ENCODE results near the gene AKT2. TPM values are rescaled to one million over a fixed set of nuclear protein-coding genes. Genes with fewer than 3 reads are reported as not detected.
A peak's percentile ranks its signal among the peaks of the same experiment; 100 is the strongest.

Gene AKT2
- polyA plus RNA-seq, 1 donor (not counting 4 experiments of a cell fraction or from before 2014, with no cell fraction given): 108 TPM

DNA sequence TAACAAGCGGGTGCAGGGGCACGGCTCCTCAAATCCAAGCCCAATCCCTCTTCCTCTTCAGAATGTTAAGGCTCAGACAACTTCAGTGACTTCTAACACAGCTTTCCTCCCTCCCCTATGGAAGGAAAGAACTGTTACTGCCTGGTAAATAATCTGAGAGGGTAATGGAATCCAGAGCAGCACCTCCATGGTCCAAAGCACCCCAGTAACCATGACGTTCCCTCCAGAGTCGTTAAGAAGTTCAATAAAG, 969 bp downstream of the AKT2 start:
- Histone ChIP-seq H4K20me1 (ENCODE audit: control insufficient read depth, extremely low read depth, insufficient read depth, low read length) (no peaks in the 10 kb centered on the region), H3K27me3 (ENCODE audit: control insufficient read depth, extremely low read depth, insufficient read depth, low read length) (no peaks in the 10 kb centered on the region), H3K4me1 (ENCODE audit: control insufficient read depth, extremely low read depth, insufficient read depth, low read length) (peaks cover 29% of the 10 kb centered on the region), H3K36me3 (ENCODE audit: control insufficient read depth in 2 of 2, extremely low read depth in 1 of 2, insufficient read depth in 2 of 2, low read length in 2 of 2) (peaks cover 3 to 9% of the 10 kb centered on the region in 2 experiments), H2AFZ (ENCODE audit: control insufficient read depth, low read length) (no peak overlapping the region), H3K9me3 (ENCODE audit: control insufficient read depth, low read depth, low read length) (no peaks in the 10 kb centered on the region), H3K27ac (ENCODE audit: control insufficient read depth, insufficient read depth, low read length) (peak overlapping the region; percentile 73), H3K79me2 (ENCODE audit: control insufficient read depth, insufficient read depth, low read length) (peaks cover 58% of the 10 kb centered on the region), H3K4me3 (ENCODE audit: control insufficient read depth in 2 of 3, extremely low read depth in 1 of 3, insufficient read depth in 2 of 3, low read depth in 1 of 3, low read length in 3 of 3) (peak overlapping the region; percentile 81 to 85 (median 82)), H3K9ac (ENCODE audit: control insufficient read depth, extremely low read depth, insufficient read depth, low read length) (peak overlapping the region; percentile 75), H3K9me1 (ENCODE audit: control insufficient read depth, extremely low read depth, insufficient read depth, low read length) (no peaks in the 10 kb centered on the region), H3K4me2 (ENCODE audit: control insufficient read depth, extremely low read depth, insufficient read depth, low read depth, low read length) (peak overlapping the region; percentile 74)
- DNase-seq (ENCODE audit: low read depth, low spot score) (no peak), FAIRE-seq (no peak)
- TF ChIP-seq, protein P1, sequence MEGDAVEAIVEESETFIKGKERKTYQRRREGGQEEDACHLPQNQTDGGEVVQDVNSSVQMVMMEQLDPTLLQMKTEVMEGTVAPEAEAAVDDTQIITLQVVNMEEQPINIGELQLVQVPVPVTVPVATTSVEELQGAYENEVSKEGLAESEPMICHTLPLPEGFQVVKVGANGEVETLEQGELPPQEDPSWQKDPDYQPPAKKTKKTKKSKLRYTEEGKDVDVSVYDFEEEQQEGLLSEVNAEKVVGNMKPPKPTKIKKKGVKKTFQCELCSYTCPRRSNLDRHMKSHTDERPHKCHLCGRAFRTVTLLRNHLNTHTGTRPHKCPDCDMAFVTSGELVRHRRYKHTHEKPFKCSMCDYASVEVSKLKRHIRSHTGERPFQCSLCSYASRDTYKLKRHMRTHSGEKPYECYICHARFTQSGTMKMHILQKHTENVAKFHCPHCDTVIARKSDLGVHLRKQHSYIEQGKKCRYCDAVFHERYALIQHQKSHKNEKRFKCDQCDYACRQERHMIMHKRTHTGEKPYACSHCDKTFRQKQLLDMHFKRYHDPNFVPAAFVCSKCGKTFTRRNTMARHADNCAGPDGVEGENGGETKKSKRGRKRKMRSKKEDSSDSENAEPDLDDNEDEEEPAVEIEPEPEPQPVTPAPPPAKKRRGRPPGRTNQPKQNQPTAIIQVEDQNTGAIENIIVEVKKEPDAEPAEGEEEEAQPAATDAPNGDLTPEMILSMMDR (optimal IDR thresholded peaks at IDR 0.05 in 1 of 3, IDR thresholded peaks at IDR 0.05 in 1 of 3, conservative IDR thresholded peaks at IDR 0.05 in 1 of 3; ENCODE audit: extremely low read depth in 1 of 3, insufficient read depth in 2 of 3, low read length in 3 of 3): no peak
- TF ChIP-seq EZH2 (IDR thresholded peaks at IDR 0.05; ENCODE audit: low read length): no peak
- dilution Hi-C loops (cut with MboI; ENCODE audit: extremely low pct_ligation_motif_present, low sequenced_read_pairs): no loop called here

DNA sequence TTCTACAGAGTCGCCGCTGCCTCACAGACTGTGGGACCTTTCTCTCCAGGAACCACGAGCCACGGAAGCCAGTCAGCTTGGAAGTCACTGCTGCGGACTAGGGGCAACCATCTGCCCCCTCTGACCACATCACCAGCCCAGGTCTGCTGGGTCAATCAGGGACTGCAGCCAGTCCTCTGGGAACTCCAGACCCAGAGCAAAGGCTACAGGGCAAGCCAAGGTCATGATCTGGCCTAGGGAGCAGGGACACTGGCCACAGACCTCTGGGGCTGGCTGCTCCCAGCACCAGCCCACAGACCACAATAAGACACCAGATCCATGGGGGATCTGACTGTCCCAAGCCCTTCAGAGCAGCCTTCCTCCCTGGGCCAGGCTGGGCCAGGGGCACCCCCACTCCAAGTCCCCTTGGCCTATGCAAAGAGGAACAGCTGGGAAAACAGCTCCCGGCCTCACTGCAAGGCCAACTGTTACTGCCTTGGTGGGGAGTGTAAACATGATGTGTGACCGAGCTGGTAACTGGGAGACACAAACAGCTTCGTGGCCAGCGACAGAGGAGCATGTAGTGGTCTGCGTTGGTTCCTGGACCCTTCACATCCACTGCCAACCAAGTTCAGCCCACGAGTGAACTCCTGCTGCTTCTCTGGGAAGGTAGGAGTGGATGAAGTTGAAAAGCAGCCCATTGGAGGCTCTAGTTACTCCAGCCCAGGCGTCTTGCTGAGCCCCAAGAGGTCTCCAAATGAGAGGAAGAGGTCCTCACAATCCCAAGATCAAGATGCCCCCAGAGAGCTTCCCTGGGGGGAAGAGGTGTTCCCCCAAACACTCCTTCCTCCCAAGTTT, 1.5 kb downstream of the AKT2 start:
- no peaks in the 10 kb centered on the region for H4K20me1 ChIP-seq (ENCODE audit: control insufficient read depth, extremely low read depth, insufficient read depth, low read length)
- peak overlapping the region; percentile 75 for H3K9ac ChIP-seq (ENCODE audit: control insufficient read depth, extremely low read depth, insufficient read depth, low read length)
- dilution Hi-C loops (cut with MboI; ENCODE audit: extremely low pct_ligation_motif_present, low sequenced_read_pairs): no loop called here
- FAIRE-seq (no peak), DNase-seq (ENCODE audit: low read depth, low spot score) (no peak)
- peak overlapping the region; percentile 74 for H3K4me2 ChIP-seq (ENCODE audit: control insufficient read depth, extremely low read depth, insufficient read depth, low read depth, low read length)
- H3K27me3 ChIP-seq (ENCODE audit: control insufficient read depth, extremely low read depth, insufficient read depth, low read length): no peaks in the 10 kb centered on the region
- H3K36me3 ChIP-seq (ENCODE audit: control insufficient read depth in 2 of 2, extremely low read depth in 1 of 2, insufficient read depth in 2 of 2, low read length in 2 of 2): peaks cover 3 to 9% of the 10 kb centered on the region in 2 experiments
- H3K27ac ChIP-seq (ENCODE audit: control insufficient read depth, insufficient read depth, low read length): peak overlapping the region; percentile 73
- peaks cover 29% of the 10 kb centered on the region for H3K4me1 ChIP-seq (ENCODE audit: control insufficient read depth, extremely low read depth, insufficient read depth, low read length)
- H3K79me2 ChIP-seq (ENCODE audit: control insufficient read depth, insufficient read depth, low read length): peaks cover 64% of the 10 kb centered on the region
- no peak for TF ChIP-seq EZH2 (IDR thresholded peaks at IDR 0.05; ENCODE audit: low read length)
- TF ChIP-seq, protein P1 (optimal IDR thresholded peaks at IDR 0.05 in 1 of 3, IDR thresholded peaks at IDR 0.05 in 1 of 3, conservative IDR thresholded peaks at IDR 0.05 in 1 of 3; ENCODE audit: extremely low read depth in 1 of 3, insufficient read depth in 2 of 3, low read length in 3 of 3): no peak
- H3K9me1 ChIP-seq (ENCODE audit: control insufficient read depth, extremely low read depth, insufficient read depth, low read length): no peaks in the 10 kb centered on the region
- peak overlapping the region; percentile 81 to 85 (median 82) for H3K4me3 ChIP-seq (ENCODE audit: control insufficient read depth in 2 of 3, extremely low read depth in 1 of 3, insufficient read depth in 2 of 3, low read depth in 1 of 3, low read length in 3 of 3)
- no peak overlapping the region for H2AFZ ChIP-seq (ENCODE audit: control insufficient read depth, low read length)
- no peaks in the 10 kb centered on the region for H3K9me3 ChIP-seq (ENCODE audit: control insufficient read depth, low read depth, low read length)

Data from keratinocyte (primary cell).